ENCODE results near the gene HOXA11. TPM values are rescaled to one million over a fixed set of nuclear protein-coding genes. Genes with fewer than 3 reads are reported as not detected.

HOXA11 gene
- total and polyA plus RNA-seq, 11 donors: not detected

- Histone ChIP-seq H3K27me3 (peaks cover 85 to 97% (median 93%) of the 10 kb centered on the region in 9 donors), H3K4me1 (peaks cover 4 to 52% (median 21%) of the 10 kb centered on the region in 12 donors)
- DNase-seq: no peak
Observed at GRCh38 chr7:27201580-27202017, 16.6 kb upstream of the HOXA11 start.

GRCh38 chr7:27200761-27201579 lies 15.9 kb upstream of the HOXA11 start:
- 11 to 22% (median 15%) methylated on average over 14 of the region's 14 CpGs for whole genome bisulfite sequencing, 4 donors
- no peak for DNase-seq

More at GRCh38 chr7:27201580-27202017, 16.6 kb upstream of the HOXA11 start:
- peak overlapping the region in 1 of 12 donors; percentile 35 for H3K4me3 ChIP-seq
- peak overlapping the region in 1 of 12 donors; percentile 66 for H3K27ac ChIP-seq
- ATAC-seq: no peak
- H3K9me3 ChIP-seq: no peaks in the 10 kb centered on the region
- WGBS, 4 donors: 20 to 31% (median 27%) methylated on average over 4 of the region's 4 CpGs
- no peak for TF ChIP-seq CTCF (IDR thresholded peaks at IDR 0.05)
- TF ChIP-seq POLR2A (IDR thresholded peaks at IDR 0.05): no peak
- H3K36me3 ChIP-seq: no peaks in the 10 kb centered on the region
- intact Hi-C loops (cut with DNase I): loop anchor here in 5 of 10 donors (5.0 to 10.0 kb wide), 4 partner anchors 373 to 721 kb away; no protein-coding TSS in a partner anchor

GRCh38 chr7:27199849-27200760 lies 15.1 kb upstream of the HOXA11 start, which contains the start of gene HOXA13:
Gene HOXA13 (minus strand): TSS chr7:27200091. CDS start chr7:27200077, 14 bp downstream.
- peak in 2 of 4 donors; percentile 34 to 56 for ATAC-seq
- Histone ChIP-seq H3K4me3 (peak within 1 kb of the TSS; percentile 6 to 47 (median 28)), H3K36me3 (no peaks in the 10 kb centered on the region), H3K9me3 (no peaks in the 10 kb centered on the region), H3K4me1 (peaks cover under 1 to 44% (median 16%) of the 10 kb centered on the region in 12 donors), H3K27ac (peak within 1 kb of the TSS in 1 of 12 donors; percentile 87), H3K27me3 (peaks cover 86 to 97% (median 92%) of the 10 kb centered on the region in 9 donors)
- intact Hi-C loops (cut with DNase I): loop anchor here (5.0 to 10.0 kb wide), 15 partner anchors 375 to 897 kb away; no protein-coding TSS in a partner anchor
- 1 to 2% (median 1%) methylated on average over 46 to 99 of the region's 99 CpGs for WGBS, 4 donors
- TF ChIP-seq POLR2A (IDR thresholded peaks at IDR 0.05) (no peak), CTCF (IDR thresholded peaks at IDR 0.05) (no peak)
- no peak for DNase-seq

More at GRCh38 chr7:27200761-27201579, 15.9 kb upstream of the HOXA11 start:
- Histone ChIP-seq H3K27me3 (peaks cover 86 to 97% (median 92%) of the 10 kb centered on the region in 9 donors), H3K9me3 (no peaks in the 10 kb centered on the region), H3K36me3 (no peaks in the 10 kb centered on the region), H3K4me3 (peak overlapping the region in 8 of 12 donors; percentile 6 to 47 (median 37)), H3K4me1 (peaks cover 4 to 52% (median 21%) of the 10 kb centered on the region in 12 donors), H3K27ac (peak overlapping the region in 1 of 12 donors; percentile 66)
- ATAC-seq: peak in 2 of 4 donors; percentile 44 to 49
- intact Hi-C loops (cut with DNase I): loop anchor here in 5 of 10 donors (5.0 to 10.0 kb wide), 4 partner anchors 374 to 721 kb away; no protein-coding TSS in a partner anchor
- no peak for TF ChIP-seq CTCF (IDR thresholded peaks at IDR 0.05)
- no peak for TF ChIP-seq POLR2A (IDR thresholded peaks at IDR 0.05)

All from heart left ventricle (tissue), 16 donors.